Neural cell (in vitro differentiated cells): ENCODE measurements around the gene IGFBPL1. TPM values are rescaled to one million over a fixed set of nuclear protein-coding genes. Genes with fewer than 3 reads are reported as not detected.
A peak's percentile ranks its signal among the peaks of the same experiment; 100 is the strongest.

Experiments used
- H2AFZ ChIP-seq: fragments of 200-600, 300-800 bp; sonication (generic), shearing (Covaris generic); 2 replicates; pipeline ENCODE4 v1.6.0; 2014; ENCODE audit warnings: low read depth, mild to moderate bottlenecking, antibody characterized with exemption, low read length, moderate library complexity
- H3F3A ChIP-seq: fragments of 200-600 bp; shearing (Covaris generic); 2 replicates; pipeline ENCODE4 v1.6.1; 2016; ENCODE audit warnings: mild to moderate bottlenecking, moderate library complexity, mixed read lengths, antibody characterized with exemption, low read length; ENCODE audit not compliant: insufficient read depth, poor library complexity, severe bottlenecking
- H3K27ac ChIP-seq: fragments of 200-600, 300-800 bp; sonication (generic), shearing (Covaris generic); 2 replicates; pipeline ENCODE4 v1.5.1; 2014; ENCODE audit warnings: mild to moderate bottlenecking, low read length, moderate library complexity
- H3K27me3 ChIP-seq: fragments of 300-800, 200-600 bp; sonication (generic), shearing (Covaris generic); 2 replicates; pipeline ENCODE4 v1.6.0; 2014; ENCODE audit warnings: mild to moderate bottlenecking, low read depth, low read length, moderate library complexity; ENCODE audit not compliant: insufficient read depth
- H3K36me3 ChIP-seq: fragments of 300-800, 200-600 bp; sonication (generic), shearing (Covaris generic); 2 replicates; pipeline ENCODE4 v1.5.1; 2014; ENCODE audit warnings: mild to moderate bottlenecking, antibody characterized with exemption, low read length, moderate library complexity; ENCODE audit not compliant: insufficient read depth
- H3K4me2 ChIP-seq: fragments of 300-800, 200-600 bp; sonication (generic), shearing (Covaris generic); 2 replicates; pipeline ENCODE4 v1.6.0; 2014; ENCODE audit warnings: mild to moderate bottlenecking, low read length
- H3K4me3 ChIP-seq: fragments of 300-800, 200-600 bp; sonication (generic), shearing (Covaris generic); 2 replicates; pipeline ENCODE4 v1.5.1; 2014; ENCODE audit warnings: mild to moderate bottlenecking, low read length, moderate library complexity
- H3K79me2 ChIP-seq: fragments of 200-600 bp; shearing (Covaris generic); replicated peaks from 2 replicates; pipeline ENCODE4 v1.6.0; 2014; ENCODE audit warnings: mild to moderate bottlenecking, low read length, moderate library complexity; ENCODE audit not compliant: insufficient read depth
- H3K9ac ChIP-seq: fragments of 300-800, 200-600 bp; sonication (generic), shearing (Covaris generic); 2 replicates; pipeline ENCODE4 v1.6.1; 2016; ENCODE audit warnings: mild to moderate bottlenecking, low read length, mixed read lengths
- H3K9me2 ChIP-seq: fragments of 200-600 bp; shearing (Covaris generic); 2 replicates; pipeline ENCODE4 v1.6.1; 2016; ENCODE audit warnings: mild to moderate bottlenecking, low read length, mixed read lengths; ENCODE audit not compliant: insufficient read depth
- H3K9me3 ChIP-seq: fragments of 200-600, 300-800 bp; sonication (generic), shearing (Covaris generic); 2 replicates; pipeline ENCODE4 v1.6.1; 2016; ENCODE audit warnings: mild to moderate bottlenecking, mixed run types, low read length, moderate library complexity, mixed read lengths
- H4K20me1 ChIP-seq: fragments of 200-600 bp; shearing (Covaris generic); 2 replicates; pipeline ENCODE4 v1.6.1; 2016; ENCODE audit warnings: mild to moderate bottlenecking, mixed run types; ENCODE audit not compliant: insufficient read depth
- CTCF ChIP-seq: fragments of 450-650 bp; IDR thresholded peaks from 2 replicates; pipeline ENCODE4 v1.5.1; 2014; ENCODE audit warnings: antibody characterized with exemption, mild to moderate bottlenecking, moderate library complexity; ENCODE audit not compliant: poor library complexity, severe bottlenecking
- EP300 ChIP-seq: fragments of 450-650 bp; conservative IDR thresholded peaks from 2 replicates; pipeline ENCODE4 v1.6.1; 2014; ENCODE audit warnings: antibody characterized with exemption, mild to moderate bottlenecking, moderate library complexity; ENCODE audit not compliant: poor library complexity, severe bottlenecking
- EZH2 ChIP-seq: fragments of 200-600, 300-800 bp; shearing (Covaris generic), sonication (generic); IDR thresholded peaks from 2 replicates; pipeline ENCODE4 v1.6.1; 2014; ENCODE audit warnings: antibody characterized with exemption, low read length, borderline replicate concordance, mild to moderate bottlenecking; ENCODE audit not compliant: insufficient read depth, poor library complexity, severe bottlenecking
- MXI1 ChIP-seq: fragments of 450-650 bp; conservative IDR thresholded peaks from 2 replicates; pipeline ENCODE4 v1.6.1; 2014; ENCODE audit warnings: antibody characterized with exemption, mild to moderate bottlenecking; ENCODE audit not compliant: poor library complexity, severe bottlenecking
- POLR2AphosphoS5 ChIP-seq: IDR thresholded peaks from 2 replicates; pipeline ENCODE4 v1.6.1; 2012
- RAD21 ChIP-seq: fragments of 450-650 bp; conservative IDR thresholded peaks from 2 replicates; pipeline ENCODE4 v1.6.1; 2014; ENCODE audit warnings: antibody characterized with exemption, mild to moderate bottlenecking, moderate library complexity
- REST ChIP-seq: IDR thresholded peaks from 2 replicates; pipeline ENCODE4 v1.6.1; 2012; ENCODE audit warnings: borderline replicate concordance
- SMC3 ChIP-seq: fragments of 450-650 bp; conservative IDR thresholded peaks from 2 replicates; pipeline ENCODE4 v1.6.1; 2014; ENCODE audit warnings: antibody characterized with exemption, mild to moderate bottlenecking, moderate library complexity; ENCODE audit not compliant: poor library complexity
- TAF1 ChIP-seq: IDR thresholded peaks from 2 replicates; pipeline ENCODE4 v1.6.1; 2012; ENCODE audit warnings: low read depth
- polyA plus RNA-seq: library from polyadenylated mRNA; depleted of rRNA; stranded (reverse); fragments of >200 nt; gene quantifications from 2 replicates; pipeline ENCODE4 v1.2.3, GENCODE V29; 2014

Gene IGFBPL1
- polyA plus RNA-seq, 1 donor from 2014 or later = 372 TPM

- no peak for TF ChIP-seq RAD21
- Histone ChIP-seq H3K79me2 (peaks cover 55% of the 10 kb centered on the region), H3K9me2 (no peaks in the 10 kb centered on the region), H3K27me3 (no peaks in the 10 kb centered on the region), H2AFZ (no peak overlapping the region), H3K9ac (peak overlapping the region; percentile 16), H4K20me1 (no peaks in the 10 kb centered on the region), H3K36me3 (no peaks in the 10 kb centered on the region), H3K4me3 (no peak overlapping the region), H3K9me3 (no peaks in the 10 kb centered on the region), H3K27ac (peak overlapping the region; percentile 59), H3F3A (peaks cover 4% of the 10 kb centered on the region), H3K4me2 (no peak overlapping the region)
These were observed 7.8 kb downstream of the IGFBPL1 start for GRCh38 chr9:38416461-38416860.

GRCh38 chr9:38415856-38416255 is 8.4 kb downstream of the IGFBPL1 start:
- Histone ChIP-seq H3K9me2 (no peaks in the 10 kb centered on the region), H3K27me3 (no peaks in the 10 kb centered on the region), H3K27ac (peak overlapping the region; percentile 59), H3K79me2 (peaks cover 55% of the 10 kb centered on the region), H3K4me3 (peak overlapping the region; percentile 46), H4K20me1 (no peaks in the 10 kb centered on the region), H3K4me2 (no peak overlapping the region), H3K36me3 (no peaks in the 10 kb centered on the region), H3F3A (peaks cover 4% of the 10 kb centered on the region), H3K9me3 (no peaks in the 10 kb centered on the region), H3K9ac (peak overlapping the region; percentile 16), H2AFZ (no peak overlapping the region)
- no peak for TF ChIP-seq SMC3
- TF ChIP-seq RAD21 = no peak
- no peak for TF ChIP-seq CTCF
- TF ChIP-seq EP300 = no peak
- TF ChIP-seq TAF1 = no peak
- TF ChIP-seq MXI1 = no peak
- no peak for TF ChIP-seq POLR2AphosphoS5
- TF ChIP-seq REST = no peak
- no peak for TF ChIP-seq EZH2
